ENCODE measurements around the gene GUCD1. TPM values are rescaled to one million over a fixed set of nuclear protein-coding genes. Genes with fewer than 3 reads are reported as not detected.

GUCD1 gene
- total RNA-seq, 1 donor from 2014 or later: 193 TPM

DNA sequence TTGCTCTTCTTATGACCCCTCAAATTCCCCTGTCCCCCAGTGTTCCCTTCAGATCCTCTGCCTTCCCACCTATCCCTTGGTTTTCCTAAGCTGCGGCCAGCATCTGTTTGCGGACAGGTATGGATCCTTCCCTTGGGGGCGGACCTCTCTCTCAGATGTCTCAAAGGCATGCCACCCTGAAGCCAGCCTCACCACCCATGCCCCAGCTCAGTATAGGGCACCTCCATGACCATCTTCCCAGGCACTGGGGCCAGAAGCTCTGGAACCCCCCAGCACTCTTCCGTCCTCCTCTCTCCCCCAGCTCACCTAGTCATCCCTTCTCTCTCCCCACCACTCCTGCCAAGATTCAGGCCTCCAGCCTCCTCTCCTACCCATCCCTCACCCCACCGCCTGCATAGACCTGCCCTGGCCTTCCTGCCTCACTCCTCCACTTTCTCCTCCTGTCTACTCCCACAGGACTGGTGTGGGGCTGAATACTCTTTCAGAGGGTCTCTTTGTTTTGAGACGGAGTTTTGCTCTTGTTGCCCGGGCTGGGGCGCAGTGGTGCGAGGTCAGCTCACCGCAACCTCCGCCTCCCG is 35.7 kb upstream of the GUCD1 start:
- DNase-seq (ENCODE audit: low read depth in 2 of 2): no peak

- no peak for DNase-seq (ENCODE audit: low read depth in 2 of 2)
Measured at GRCh38 chr22:24589518-24590030, 34.6 kb upstream of the GUCD1 start.

GRCh38 chr22:24588757-24589481 is 34.0 kb upstream of the GUCD1 start:
- no peak for DNase-seq (ENCODE audit: low read depth in 2 of 2)

DNA sequence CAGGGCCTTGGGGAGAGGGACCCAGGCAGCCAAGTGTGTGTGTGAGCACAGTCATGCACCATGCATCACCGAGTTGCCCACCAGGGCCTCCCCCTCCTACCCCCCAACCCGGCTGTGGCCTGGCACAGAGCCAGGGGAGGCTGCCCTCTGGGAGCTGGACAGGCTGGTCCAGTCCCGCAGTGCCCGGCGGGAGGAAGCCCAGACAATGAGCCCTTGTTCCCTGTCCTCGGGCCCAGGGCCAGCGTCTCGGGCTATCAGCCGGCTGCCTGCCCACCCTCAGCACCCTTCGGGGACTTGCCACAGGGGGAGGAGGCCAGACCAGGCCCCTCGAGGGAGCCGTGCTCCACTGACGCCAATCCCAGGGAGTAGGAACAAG is 33.4 kb upstream of the GUCD1 start:
- no peak for DNase-seq (ENCODE audit: low read depth in 2 of 2)

GRCh38 chr22:24587948-24588347 is 33.0 kb upstream of the GUCD1 start:
- DNase-seq (ENCODE audit: low read depth in 2 of 2): no peak

DNA sequence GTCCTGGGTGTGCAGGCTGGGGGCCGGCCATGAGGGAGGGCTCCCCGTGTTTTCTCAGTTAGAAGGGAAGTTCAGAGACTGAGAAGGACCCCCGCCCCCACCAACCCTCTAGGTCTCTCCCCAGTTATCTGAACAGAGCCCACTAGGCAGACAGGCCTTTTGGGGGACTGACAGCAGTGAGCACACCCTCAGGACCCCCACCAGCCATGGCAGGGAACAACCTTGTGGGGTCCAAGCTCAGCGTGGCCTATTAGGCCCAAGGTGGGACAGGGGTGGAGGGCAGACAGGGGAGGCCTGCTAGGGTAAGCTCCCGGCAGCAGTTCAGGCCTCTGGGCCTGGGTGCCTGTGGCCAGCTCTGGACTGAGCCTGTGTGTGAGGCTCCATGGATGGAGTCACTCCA is 32.3 kb upstream of the GUCD1 start:
- DNase-seq (ENCODE audit: low read depth in 2 of 2): no peak

- DNase-seq (ENCODE audit: low read depth in 2 of 2): no peak
Measured at GRCh38 chr22:24585927-24586546, 31.1 kb upstream of the GUCD1 start.

- DNase-seq (ENCODE audit: low read depth in 2 of 2): no peak
Measured at GRCh38 chr22:24585461-24585860, 30.5 kb upstream of the GUCD1 start.

DNA sequence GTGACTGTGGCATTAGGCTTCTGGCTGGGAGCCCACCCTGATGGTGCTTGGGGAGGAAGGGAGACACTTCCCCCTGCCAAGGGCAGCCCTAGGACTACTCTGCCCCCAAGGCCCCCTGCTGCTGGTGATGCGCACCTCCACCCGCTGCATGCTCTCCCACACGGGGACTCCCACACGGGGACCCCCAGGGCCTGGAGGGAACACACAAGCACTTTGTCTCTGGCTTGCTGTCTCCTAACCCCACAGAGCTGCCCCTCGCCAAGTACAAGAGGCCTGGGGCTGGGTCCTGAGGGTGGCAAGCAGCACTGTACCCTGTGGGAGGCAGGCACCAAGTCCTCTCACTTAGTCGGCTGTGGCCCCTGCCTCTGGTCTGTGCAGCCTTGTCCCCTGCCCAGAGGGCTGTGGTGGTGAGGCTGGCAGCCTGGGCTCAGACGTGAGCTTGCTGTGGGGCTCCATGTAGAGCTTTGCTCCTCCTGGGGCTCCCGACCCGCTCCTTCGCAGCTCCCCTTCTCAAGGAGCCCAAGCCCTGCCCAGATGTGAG is 30.0 kb upstream of the GUCD1 start:
- no peak for DNase-seq (ENCODE audit: low read depth in 2 of 2)

DNA sequence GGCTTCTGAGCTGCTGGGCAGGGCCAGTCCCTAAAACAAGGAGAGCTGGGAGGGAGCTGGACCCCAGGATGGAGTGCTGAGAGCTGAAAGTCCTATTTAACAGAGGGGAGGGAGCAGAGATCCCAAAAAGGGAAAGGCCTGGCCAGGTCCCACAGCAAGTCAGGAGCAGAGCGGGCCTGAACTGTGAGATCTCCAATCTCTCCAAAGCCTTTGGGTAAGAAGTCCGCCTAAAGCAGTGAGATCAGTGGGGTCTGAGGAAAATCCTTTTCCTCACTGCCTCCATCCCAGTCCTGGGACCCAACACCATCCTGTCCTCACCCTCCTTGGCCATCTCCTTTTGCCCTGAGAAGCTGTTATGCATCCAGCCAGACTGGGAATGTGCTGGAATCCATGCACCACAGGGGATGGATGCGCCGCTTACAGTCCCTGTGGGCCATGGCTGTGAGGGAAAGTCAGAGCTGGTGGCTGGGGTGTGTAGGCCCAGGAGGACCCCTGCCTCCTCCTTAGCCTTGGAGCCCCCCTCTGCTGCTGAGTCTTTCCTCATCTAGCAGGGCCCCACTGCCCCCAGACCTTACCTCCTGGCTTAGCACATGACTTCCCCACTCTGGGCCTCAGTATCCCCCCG is 29.3 kb upstream of the GUCD1 start:
- DNase-seq (ENCODE audit: low read depth in 2 of 2): no peak

DNA sequence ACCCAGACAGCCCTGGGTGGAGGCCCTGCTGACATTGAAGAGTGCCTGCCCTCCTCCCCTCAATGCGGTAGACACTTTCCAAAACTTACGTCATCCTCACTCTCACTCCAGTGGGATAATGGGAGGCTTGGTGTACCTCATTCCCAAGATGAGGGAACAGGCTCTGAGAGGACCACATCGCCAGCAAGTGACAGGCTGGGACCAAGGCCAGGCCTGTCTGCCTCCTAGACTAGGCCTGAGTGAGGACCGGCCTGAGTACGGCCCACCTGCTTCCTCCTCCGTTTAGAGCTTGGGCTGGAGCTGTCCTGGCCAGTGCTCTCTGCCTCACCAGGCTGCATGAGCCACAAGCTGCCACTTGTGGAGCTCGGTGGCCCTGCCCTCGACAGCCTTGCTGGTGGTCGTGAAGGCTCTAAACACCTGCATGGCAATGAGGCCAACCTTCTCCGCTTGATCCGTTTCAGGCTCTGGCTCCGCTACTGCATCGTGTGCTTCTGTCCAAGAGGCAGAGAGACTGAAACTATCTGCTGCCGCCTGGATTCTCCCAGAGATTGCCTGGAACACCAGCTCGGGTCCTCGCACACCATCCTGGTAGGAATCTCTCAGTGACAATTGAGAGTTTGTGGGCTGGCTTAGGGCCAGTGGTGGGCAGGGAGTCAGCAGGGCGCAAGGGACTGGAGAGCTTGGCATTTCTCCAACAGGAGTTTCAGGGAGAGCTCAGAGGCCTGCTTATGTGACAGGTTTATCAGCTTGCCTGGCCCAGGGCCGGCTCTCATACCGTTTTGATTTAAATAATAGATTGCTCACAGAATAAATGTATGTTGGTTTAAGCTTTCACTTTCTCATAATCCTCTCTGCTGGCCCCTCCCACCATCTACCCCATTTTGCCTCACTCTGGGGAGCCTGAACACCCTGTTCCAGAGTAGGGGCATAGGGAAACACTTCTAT is 28.6 kb upstream of the GUCD1 start:
- no peak for DNase-seq (ENCODE audit: low read depth in 2 of 2)

GRCh38 chr22:24582056-24582814 is 27.3 kb upstream of the GUCD1 start:
- DNase-seq (ENCODE audit: low read depth in 2 of 2): no peak

GRCh38 chr22:24580276-24580675 is 25.3 kb upstream of the GUCD1 start:
- DNase-seq (ENCODE audit: low read depth in 2 of 2): no peak

- DNase-seq (ENCODE audit: low read depth in 2 of 2): no peak
Measured at GRCh38 chr22:24579258-24579601, 24.3 kb upstream of the GUCD1 start.

- no peak for DNase-seq (ENCODE audit: low read depth in 2 of 2)
Measured at GRCh38 chr22:24578355-24579257, 23.7 kb upstream of the GUCD1 start.

GRCh38 chr22:24576778-24577177 is 21.8 kb upstream of the GUCD1 start:
- no peak for DNase-seq (ENCODE audit: low read depth in 2 of 2)

- no peak for DNase-seq (ENCODE audit: low read depth in 2 of 2)
Measured at GRCh38 chr22:24571266-24571665, 16.3 kb upstream of the GUCD1 start.

DNA sequence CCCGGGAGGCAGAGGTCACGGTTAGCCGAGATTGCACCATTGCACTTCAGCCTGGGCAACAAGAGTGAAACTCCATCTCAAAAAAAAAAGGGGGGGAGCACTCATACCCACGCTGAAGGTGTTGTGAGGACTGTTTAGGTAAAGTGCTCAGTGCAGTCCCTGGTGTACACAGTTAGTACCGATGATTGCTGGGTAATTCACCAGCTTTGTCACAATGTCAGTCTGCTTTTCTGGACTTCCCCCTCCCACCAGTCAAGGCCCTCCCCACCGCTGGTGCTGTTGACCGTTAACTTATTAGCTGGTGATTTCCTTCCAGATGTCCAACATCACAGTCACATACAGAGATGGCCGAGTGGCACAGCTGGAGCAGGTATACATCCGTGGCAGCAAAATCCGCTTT is 12.7 kb upstream of the GUCD1 start:
- DNase-seq (ENCODE audit: low read depth in 2 of 2): no peak

- DNase-seq (ENCODE audit: low read depth in 2 of 2): no peak
Measured at GRCh38 chr22:24566899-24567511, 12.1 kb upstream of the GUCD1 start.
